Measurements from ENCODE around the gene GNB1. TPM values are rescaled to one million over a fixed set of nuclear protein-coding genes. Genes with fewer than 3 reads are reported as not detected.

Gene GNB1
- total RNA-seq, 1 donor from 2014 or later = 61.7 TPM

- no peak for DNase-seq (ENCODE audit: low read depth)
Measured at GRCh38 chr1:1768249-1768992, 122.5 kb downstream of the GNB1 start.

- DNase-seq (ENCODE audit: low read depth) = no peak
Measured at GRCh38 chr1:1764876-1765470, 125.9 kb downstream of the GNB1 start.

GRCh38 chr1:1763657-1764621, 126.9 kb downstream of the GNB1 start:
- no peak for DNase-seq (ENCODE audit: low read depth)

DNA sequence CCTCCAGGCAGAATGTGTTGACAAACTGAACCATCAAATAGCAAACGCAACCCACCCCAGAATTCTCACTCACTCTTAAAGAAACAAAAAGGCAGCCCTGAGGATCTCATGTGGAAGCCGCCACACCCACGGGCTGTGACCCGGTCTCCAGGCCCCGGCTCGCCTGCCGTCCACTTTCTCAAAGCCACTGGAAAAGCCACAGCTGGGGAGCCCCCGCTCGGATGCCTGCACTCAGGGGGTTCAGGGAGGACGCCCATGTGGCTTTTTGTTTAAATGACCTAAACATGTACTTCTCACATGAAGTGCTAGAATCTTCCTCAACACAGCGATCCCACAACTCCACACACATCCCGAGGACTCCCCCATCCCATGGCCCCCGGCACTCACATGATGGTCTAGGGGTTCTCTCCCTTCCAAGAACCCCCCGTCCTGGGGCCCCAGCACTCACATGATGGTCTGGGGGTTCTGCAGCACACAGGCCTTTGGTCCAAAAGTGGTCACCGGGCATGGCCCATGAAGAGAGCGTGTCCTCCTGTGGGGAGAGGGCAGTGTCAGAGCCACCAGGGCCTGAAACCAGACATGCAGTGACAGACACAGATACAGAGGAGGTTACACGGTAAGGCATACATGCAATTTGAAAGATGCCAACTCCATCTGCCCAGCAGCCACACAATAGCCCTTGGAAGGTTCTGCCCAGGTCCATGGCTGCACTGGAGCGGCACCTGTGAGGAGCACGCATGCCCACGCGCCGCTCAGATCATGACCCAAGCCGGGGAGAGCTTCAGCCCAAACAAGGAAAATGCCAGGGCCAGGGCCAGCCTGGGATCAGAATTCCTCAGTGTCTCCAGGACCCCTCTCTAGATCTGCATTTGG, 129.1 kb downstream of the GNB1 start:
- DNase-seq (ENCODE audit: low read depth) = no peak

GRCh38 chr1:1760715-1761114, 130.2 kb downstream of the GNB1 start:
- DNase-seq (ENCODE audit: low read depth) = no peak

DNA sequence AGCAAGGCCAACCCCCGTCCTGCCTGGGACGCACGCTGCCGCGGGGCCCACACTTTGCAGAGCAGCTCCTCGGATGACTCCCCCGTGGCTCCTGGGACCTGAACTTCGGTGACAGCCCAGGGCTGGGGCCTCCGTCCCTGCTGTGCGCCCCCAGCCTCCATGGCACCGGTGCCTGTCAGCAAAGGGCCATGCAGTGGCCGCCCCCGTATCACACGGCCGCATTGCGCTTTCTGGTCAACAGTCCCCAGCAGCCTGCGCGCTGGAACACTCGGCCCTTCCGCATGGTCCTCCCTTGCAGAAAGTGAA, 130.6 kb downstream of the GNB1 start:
- DNase-seq (ENCODE audit: low read depth) = no peak

GRCh38 chr1:1759456-1760344, 131.2 kb downstream of the GNB1 start:
- peak; percentile 63 for DNase-seq (ENCODE audit: low read depth)

GRCh38 chr1:1758692-1759455, 132.0 kb downstream of the GNB1 start:
- no peak for DNase-seq (ENCODE audit: low read depth)

DNA sequence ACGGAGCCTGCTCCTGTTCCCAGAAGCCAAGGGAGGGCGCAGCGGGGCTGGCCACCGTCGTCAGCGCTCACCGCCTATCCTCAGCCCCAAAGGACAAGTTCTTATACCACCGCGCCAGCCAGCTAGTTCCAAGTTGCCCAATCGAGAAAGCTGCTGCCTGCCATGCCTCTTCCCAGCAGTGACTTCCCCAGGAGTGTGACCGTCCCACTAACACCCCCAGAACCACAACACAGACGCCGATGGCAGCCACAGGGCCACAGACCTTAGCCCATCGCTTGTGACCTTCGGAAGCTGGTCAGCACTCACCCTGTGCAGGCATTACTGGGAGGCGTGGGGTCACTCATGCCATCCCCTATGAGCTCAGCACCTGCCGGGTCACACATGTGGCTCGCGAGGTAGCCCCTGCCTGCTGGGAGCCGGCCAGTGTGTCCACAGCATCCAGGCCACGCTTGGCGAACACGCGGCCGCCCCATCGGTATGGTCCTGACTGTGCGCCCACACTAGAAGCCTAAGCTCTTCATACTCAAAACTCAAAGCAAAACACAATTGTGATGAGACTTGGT, 132.7 kb downstream of the GNB1 start:
- no peak for DNase-seq (ENCODE audit: low read depth)

DNA sequence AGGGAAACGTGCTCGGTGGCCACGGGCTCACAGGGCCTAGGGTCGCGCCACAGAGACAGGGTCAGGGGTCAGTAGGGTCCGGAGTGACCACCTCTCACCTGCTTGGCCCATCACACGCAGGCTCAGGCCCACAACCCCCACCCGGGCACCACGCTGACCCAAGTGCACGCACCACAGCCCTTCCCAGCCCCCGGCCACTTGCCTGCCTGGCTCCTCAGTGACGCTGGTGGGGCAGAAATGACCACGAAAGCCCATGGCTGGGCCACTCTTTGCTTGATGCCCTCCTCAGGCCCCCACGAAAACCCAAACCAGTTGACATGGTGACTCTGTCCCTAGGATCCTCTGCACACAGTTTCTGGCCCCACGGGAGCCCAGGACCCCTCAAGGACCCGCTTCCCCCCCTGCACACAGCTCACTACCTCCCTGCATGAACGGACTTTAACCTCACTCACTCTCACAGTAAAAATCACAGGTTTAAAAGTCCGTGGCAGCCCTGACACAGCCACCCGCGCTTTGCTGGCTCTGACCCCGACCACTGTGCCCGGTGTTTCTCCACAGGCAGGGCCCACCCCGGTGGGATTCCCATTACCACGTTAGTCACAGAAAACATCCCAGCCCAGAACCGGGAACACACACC, 133.3 kb downstream of the GNB1 start:
- no peak for DNase-seq (ENCODE audit: low read depth)

DNA sequence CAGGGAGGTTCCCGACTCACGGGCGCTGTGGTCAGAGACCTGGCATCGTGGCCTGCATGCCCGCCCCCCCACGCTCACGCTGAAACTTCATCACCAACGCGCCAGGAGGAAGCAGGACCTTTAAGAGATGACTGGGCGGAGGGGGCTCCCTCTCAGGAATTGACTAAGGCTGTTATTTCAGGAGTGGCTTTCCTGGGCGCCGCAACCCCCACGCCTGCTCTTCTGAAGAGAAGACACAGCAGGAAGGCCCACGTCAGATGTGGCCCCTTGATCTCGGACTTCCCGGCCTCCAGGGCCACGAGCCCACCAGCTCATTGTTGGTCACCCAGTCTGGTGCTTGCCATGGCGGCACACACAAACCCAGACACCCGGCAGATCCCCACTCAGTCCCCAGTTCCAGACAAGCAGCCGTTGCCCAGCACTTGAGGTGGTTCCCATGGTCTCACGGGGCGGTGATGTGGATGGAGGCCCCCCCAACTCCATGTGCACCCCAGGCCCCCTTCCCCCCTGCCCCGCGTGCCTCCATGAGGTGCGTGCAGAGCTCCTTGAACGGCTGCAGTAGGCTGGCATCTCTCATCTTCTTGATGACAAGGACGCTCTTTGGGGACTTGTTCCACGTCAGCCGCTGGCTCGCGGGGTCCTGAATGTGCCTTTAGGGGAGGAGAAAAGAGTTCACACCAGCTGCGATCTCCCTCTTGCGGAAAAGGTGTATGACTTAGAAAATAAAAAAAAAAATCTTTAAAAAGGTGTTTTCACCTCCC, 134.0 kb downstream of the GNB1 start:
- DNase-seq (ENCODE audit: low read depth) = no peak

DNA sequence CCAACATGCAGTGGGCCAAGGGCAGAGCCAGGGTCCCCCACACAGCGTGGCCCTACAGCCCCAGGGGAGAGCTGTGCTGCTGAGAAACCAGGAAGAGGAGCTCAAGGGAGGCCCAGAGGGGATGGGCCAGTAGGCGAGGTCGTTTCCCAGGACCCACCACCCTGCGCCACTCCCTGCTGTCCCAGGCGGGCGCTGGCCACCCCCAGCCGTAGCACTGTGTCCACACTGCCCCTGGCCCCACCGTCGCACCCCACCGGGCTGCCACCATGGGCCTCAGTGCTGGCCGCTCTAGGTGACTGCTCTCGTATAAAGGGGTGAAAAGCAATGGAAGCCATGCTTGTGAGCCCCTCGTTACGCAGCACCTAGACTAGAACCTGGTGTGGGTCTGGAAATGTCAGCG, 135.0 kb downstream of the GNB1 start:
- no peak for DNase-seq (ENCODE audit: low read depth)

- DNase-seq (ENCODE audit: low read depth) = no peak
Measured at GRCh38 chr1:1755426-1755825, 135.5 kb downstream of the GNB1 start.

- no peak for DNase-seq (ENCODE audit: low read depth)
Measured at GRCh38 chr1:1754051-1754815, 136.7 kb downstream of the GNB1 start.

DNA sequence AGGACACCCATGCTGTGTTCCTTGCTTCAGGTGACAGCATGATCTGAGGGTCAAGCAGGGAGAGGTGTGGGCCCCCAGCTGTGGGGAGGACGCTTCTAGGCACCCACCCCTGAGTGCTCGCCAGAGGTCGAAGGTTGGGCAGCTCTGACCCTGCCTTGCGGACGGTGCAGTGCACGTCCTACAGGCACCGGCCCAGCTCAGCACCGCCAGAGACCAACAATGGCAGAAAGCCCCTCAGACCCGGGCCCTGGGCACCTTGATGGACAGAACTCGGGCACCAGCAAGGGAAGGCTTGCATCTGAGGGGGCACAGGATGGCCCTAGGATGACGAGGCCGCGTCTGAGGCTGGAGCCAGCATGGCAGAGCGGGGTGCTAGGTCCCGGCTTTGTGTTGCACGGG, 137.3 kb downstream of the GNB1 start:
- DNase-seq (ENCODE audit: low read depth) = no peak

DNA sequence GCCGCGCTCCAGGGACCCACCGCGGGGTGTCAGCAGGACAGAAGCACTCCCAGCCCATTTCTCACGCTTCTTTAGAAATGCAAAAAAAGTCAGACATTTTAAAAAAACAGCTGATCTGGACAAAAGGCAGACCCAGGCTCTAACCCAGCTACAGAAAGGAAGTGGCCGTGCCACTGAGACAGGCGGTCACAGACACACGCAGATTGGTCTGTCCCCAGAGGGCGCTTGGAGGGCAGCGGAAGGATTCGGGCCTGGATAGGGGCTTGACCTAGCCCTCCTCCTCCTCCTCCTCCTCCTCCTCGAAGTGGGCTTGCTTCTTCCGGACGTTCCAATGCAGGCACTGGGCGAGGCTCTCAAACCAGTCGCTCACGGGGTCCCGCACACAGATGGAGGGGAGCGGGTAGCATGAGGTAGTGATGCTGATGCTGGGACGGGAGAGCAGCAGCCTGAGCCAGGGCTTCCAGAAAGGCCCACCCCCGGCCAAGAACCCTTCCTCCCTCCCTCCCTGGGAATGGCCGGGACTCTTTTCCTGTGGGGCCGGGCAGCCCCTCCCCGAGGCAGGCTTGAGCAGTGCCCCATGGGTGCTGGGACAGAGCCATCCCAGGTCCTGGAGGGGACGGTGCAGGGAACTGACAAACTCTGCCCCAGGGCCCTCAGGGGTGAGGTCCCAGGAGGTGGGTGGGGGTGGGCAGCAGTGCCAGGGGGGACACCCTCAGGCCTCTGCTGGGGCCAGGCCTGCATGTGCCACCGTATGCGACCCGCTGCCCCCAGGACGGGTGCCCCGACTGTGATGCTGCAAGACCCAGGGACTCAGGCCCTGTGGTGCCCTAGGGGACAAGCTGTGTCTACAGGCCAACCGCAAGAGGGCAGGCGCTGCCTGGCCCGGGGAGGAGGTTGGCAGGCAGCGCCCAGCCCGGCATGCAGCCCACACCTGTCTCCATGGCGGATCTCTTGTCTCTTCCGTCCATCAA, 138.0 kb downstream of the GNB1 start:
- no peak for DNase-seq (ENCODE audit: low read depth)

Data from myocyte (in vitro differentiated cells).